NOMO-1 treated with DMSO at 0.1 percent for 48 hours (cell line): ENCODE results near the gene ACOT7.

Experiments used
- DNase-seq: peaks from one replicate; lab custom pipeline; 2025; ENCODE audit not compliant: unreplicated experiment; lab: John Stamatoyannopoulos, UW

ACOT7 gene

DNA sequence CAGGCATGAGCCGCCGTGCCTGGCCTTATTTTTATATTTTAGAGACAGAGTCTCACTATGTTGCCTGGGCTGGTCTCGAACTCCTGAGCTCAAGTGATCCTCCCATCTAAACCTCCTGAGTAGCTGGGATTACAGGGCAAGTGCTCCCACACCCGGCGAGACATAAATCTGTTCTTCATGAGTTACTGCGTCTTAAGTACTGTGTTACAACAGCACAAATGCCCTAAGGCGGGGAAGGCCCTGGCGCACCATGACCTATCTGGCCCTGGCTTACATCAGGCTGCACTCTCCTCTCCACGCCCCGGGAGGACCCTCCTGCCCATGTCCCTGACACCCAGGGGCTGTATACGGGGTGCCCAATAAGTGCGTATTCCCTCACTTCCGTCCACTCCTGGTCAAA lies 136.9 kb downstream of the ACOT7 start:
- no peak for DNase-seq

DNA sequence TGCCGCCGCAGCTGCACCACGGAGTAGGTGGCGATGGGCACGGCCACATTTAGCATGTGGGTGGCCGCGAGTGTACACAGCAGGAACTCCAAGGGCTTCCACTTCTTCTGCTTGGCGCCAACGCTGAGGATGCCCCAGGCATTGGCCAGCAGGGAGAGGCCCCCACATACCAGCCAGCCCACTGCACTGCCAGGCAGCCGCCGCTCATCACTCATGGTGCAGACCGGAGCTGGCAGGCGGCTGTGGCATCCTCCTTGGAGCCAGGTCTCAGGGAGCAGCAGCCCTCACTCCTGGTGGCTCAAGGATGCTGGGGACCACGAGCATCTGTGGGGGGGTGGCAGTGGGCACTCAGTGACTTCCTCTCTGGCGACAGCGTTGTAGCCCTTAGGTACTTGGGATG lies 138.9 kb downstream of the ACOT7 start:
- no peak for DNase-seq

DNA sequence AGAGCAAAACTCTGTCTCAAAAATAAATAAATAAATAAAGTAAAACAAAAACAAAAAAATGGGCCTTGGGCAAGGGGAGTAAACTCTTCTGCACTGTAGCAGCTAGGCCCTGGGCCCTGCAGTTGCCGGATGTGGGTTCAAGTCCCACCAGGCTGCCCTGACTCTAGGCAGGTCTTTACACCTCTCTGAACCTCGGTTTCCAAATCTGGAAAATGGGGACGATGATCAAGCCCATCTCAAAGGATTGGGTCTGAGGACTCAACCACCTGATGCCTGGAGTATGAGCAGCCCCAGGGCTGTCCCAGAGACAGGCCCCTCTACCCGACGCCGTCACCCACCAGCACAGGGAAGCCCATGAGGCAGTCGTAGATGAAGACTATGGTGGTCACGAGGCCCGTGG lies 140.2 kb downstream of the ACOT7 start:
- no peak for DNase-seq

DNA sequence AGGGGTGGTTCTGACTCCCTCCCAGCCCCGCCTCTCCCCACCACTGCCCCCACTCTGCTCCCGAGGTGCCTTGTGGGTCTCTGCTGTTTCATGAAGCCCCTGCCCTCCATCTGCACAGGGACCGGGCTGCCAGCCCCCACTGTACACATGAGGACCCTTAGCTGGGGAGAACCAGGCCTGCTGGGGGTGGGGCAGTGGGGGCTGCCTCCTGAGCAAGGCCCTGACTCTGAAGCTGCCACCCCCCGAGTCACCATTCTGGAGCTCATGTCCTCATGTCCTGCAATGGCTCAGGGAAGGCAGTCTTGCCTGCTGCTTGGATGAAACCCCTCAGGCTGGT lies 141.2 kb downstream of the ACOT7 start:
- DNase-seq = no peak

DNA sequence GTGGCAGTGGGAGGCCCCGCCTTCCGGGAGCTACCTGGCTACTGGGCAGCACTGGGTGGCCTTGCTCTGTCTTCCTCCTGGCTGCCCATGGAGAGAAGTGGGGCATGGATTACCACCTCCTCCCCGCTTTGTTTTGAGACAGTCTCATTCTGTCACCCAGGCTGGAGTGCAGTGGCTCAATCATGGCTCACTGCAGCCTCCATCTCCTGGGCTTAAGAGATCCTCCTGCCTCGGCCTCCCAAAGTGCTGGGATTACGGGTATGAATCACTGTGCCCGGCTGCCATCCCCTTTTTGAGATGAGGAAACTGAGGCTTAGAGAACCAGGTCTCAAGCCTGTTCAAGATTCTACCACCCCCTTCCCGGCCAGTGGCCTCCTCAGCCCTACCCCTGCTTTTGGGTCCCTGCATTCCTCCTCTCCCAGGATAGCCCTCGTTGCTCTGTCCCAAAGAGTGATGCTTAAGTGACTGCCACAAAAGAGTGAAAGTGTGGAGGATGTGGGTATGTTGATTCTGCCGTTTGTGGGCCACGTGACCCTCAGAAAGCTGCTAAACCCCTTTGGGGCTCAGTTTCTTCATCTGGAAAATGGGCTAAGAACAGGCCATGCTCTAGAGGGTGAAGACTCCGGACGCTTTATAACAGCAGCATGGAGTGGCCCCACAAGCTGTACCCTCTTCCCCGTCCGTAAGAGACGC lies 141.7 kb downstream of the ACOT7 start:
- no peak for DNase-seq

DNA sequence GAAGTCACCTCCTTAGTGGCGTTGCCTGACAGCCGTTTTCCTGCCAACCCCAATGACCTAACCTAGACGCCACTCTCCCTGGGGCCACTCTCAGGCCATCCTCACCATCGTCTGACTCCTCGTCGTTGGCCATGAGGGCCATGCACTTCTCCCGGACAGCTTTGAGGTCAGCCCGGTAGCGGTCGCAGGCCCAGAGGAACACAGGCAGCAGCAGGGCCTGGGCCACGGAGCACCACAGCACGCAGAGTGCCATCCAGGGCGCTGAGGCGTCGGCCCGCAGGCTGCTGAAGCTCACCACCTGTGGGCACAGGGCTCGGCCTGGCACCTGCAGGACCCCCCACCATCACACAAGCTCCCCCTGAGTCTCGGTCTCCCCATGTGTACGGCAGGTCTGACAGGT lies 142.3 kb downstream of the ACOT7 start:
- DNase-seq = no peak

DNA sequence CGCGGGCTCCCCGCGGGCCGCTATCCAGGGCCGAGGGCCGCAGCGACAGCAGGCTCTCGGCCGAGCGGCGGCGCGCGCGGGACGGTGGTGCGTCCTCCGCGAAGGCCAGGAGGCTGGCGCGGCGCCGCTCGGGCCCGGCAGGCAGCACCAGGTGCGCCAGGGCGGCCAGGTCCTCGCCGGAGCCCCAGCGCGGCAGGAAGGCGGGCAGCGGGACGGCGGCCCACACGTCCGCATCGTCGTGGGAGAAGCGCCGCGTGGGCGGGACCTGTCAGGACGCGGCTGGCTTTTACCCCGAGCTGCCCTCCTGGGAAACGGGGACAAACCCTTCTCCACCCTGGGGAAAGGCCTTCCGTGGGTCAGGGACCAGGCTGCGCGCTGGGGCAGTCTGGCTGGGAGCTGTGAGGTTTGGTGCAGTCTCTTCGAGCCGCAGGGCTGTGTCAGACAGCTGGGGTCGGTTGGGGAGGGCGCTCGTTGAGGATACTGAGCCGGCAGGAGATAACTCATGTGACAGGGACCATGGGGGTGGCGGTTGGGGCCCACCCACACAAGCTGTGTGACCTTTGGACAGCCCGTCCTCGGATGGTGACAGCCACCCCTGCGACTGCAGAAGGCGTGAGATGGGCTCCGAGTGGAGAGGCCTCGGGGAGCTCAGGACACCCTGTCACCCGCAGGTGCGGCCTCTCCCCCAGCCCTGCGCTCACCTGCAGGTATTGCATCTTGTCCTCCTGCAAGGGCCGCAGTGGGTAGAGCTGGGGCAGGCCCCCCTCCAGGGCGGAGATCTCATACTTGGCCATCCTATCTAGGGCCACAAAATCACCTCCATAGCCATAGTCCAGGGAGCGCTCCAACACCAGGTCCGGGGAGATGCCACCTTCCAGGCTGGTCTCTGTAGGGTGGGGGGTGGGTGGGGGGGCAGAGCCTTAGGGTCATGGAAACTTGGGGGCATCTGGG lies 143.6 kb downstream of the ACOT7 start:
- DNase-seq = no peak

DNA sequence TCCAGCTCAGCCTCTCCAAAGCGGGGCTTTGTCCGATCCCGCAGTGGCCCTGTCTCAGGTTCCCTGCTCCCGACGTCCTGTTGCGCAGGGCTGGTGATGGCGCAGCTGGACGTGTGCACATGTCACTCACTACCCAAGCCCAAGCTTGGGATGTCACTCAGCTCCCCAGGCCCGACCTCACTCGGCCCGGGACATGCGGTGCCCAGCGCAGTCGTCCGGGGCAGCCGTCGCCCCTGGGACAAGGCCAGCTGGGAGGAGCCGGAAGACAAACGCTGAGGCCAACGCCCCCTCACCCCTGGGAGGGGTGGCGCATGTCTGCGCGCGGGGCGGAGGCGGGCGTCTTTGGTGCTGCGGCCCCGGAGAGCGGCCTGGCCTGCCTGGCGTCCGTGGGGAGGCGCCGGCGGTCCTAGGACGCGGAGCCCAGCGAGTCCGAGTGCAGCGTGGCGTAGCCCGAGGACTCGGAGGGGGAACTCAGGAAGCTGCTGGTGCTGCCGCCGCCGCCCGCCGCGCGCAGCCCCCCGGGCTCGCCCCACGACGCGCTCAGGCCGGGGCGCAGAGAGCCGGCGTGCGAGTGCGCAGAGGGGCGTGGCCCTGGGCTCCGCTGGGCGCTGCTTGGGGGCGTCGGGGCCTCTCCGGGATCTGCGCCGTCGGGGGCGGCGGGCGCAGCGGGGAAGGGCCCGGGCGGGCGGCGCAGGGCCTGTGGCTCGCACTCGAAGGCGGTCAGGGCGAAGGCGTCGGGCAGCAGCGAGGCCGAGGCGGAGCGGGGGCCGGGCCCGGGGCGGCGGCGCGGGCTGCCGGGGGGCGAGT lies 144.4 kb downstream of the ACOT7 start:
- no peak for DNase-seq

DNA sequence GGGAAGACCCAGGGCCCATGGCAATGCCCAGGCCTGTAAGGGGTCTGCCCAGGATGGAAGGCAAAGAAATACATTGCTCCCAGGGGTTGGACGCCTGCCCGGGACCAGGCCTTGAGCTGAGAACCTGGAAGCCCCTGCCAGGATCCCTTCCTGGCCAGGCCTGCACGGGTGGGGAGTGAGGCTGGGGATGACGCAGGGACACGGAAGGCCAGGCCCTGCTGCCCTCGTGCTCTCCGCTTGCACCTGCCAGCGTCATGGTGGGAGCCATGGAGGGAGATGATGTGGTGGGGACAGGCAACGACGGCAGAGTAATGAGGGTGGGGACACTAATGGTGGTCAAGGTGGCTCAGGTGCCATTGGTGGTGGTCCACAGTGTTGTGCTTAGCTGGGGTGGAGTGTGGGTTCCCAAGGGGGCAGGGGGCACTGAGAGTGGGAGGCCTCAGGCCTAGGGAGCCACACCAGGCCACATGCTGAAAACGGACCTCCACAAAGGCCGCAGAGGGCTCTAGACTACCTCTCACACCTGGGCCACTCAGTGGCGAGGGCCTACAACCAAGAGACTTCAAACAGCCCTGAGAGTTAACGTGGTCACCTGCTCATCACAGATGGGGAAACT lies 145.3 kb downstream of the ACOT7 start:
- DNase-seq = no peak

DNA sequence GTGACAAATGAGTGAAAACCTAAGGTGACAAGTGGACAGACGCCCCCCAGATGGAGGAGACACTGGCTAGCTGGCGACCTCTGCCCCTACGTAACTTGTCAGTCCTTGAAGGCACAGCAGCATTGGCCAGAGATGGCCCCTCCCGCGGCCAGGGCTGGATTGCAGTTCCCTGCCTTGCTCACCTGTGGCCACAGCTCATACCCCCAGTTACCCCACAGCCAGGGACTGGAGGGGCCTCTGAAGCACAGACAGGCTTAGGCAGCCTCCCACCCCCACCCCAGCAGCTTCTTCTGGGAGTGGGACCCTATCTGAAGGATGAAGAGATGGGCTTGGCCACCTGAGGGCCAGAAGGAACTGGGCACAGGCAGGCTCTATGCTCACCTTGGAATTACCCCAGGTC lies 145.9 kb downstream of the ACOT7 start:
- DNase-seq = no peak

DNA sequence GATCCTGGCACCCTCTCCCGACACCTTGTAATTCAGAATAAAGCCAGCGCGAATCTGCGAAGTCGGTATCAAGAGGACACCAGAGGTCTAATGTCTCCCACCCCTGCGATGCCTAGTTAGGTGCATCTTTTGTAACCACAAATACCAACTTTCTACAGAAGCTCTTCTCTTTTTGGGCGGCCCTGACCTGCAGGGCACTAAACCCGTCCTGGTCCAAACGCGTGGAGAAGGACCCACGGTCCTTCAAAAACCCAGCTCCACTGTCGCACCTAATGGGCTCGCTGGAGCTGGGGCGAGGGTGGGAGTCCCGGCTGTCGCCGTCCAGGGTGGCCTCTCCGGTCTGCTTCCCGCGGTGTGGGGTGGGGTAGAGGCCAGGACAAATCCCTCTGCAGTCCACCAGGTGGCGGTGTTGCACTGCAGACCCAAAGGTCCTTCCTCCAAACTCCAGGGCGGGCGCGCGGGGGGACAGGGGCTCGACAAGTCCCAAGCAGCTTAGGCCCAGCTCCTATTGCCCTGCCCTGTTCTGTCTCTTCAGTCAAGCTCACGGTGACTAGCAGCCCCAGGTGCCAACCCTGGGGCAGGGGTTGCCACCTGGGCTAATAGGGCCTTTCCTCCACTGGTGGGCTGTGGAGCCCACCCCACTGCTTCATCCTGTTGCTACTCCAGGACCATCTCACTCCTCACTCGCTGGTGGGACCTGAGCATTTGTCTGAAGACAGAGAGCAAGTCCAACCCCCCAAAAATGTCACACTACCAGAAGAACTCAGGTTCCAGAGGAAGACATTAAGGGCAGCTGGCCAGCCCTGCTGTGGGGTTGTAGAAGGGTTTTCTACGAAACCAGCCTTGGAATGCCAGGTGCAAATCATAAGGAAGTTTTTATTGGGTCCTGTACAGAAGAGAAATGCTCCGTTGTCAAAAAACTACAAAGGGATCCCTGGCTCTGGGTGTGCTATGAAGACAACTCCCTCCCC lies 146.8 kb downstream of the ACOT7 start:
- DNase-seq = peak; percentile 57

DNA sequence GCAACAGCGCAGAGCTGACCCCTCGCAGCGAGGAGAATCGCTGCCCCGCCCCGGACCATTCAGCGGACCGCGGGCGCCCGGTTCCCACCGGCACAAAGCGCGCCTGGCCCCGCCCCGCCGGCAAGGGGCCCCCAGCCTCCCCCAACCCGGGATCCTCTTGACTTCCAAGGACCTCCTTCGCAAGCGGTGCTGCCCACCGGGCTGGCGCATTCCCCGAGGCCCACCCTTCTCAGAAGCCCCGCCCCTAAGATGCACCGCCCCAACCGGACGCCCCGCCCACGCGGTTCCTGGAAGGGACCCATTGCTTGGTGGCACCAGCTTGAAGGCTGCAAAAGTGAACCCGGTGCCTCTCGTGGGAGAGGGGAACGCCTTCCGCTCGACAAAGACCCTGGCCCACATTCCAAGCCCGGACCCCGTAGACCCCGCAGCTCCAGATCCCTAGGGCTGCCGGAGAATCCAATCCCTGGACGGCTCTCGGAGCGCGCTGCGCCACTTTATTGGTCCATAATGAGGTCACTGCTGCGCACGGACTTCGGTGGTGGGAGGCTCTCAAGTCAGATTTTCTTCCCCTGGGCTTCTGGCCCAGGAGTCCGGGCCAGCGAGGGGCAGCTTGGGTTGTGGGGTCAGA lies 147.6 kb downstream of the ACOT7 start:
- DNase-seq = no peak

DNA sequence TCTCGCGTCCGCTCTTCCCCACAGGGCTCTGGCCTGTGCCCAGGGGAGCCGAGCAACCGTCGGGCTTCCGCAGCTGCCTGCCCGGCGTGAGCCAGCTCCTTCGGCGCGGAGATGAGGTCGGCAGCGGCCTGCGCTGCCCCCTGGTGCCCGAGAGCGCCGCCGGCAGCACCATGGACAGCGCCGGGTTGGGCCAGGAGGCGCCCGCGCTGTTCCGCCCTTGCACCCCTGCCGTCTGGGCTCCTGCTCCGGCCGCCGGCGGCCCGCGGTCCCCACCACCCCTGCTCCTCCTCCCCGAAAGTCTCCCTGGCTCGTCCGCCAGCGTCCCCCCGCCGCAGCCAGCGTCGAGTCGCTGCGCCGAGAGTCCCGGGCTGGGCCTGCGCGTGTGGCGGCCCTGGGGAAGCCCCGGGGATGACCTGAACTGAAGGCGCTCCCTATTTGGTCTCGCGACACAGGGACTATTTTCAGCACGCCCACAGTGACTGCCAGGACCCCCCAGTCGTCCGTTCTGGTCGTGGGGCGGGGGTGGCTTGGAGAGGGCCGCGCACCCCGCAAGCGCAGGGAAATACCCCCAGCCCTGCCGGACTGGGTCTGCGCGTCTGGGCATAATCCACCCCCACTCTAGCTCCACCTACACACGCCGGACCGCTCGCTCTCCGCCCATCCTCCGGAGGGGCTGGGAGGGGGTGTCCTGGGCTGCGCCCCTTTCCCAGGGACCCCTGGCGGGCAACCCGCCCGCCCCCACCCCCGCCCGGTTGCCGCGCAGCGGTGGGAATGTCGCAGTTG lies 148.3 kb downstream of the ACOT7 start:
- peak; percentile 75 for DNase-seq

DNA sequence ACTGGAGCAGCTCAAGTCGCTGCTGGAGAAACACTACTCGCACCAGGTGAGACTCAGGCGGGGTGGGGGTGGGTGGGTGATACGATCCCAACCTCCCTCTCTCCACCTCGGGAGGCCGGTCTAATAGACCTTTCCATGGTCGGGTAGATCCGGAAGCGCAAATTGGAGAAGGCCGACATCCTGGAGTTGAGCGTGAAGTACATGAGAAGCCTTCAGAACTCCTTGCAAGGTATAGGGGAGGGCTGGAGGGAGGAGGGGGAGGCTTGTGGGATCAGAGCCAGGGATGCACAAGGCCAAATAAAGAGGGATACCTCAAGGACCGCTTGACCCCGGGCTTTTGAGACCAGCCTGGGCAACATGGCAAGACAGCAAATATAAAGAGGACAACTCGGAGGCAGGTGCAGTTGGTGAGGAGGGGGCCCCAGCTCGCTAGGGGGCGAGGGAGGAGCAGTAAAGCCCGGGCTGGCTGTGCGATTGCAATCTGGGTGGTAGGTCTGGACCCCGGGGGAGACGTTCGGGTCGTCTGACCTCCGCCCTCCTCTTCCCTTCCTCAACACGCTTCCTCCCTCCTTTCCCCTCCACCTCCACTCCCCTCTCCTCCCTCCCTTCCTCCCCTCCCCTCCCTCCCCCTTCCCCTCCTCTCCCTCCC lies 149.0 kb downstream of the ACOT7 start:
- DNase-seq = no peak

DNA sequence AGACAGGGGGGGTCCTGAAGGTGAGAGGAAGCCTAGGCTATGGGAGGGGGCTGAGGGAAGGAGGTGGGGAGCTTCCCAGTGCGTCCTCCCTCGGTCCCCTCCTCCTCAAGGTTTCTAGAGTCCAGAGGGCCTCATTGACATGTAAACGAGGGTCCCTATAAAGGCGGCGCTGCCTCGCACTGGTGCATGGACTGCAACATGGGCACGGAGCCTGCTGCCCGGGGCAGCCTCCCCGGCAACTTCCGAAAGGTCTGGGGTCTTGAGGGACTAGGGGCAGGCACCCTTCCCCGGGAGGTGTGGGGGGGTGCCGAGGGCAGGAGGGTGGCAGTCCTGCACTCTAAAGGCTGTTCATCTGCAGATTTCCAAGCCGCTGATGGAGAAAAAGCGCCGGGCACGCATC lies 149.6 kb downstream of the ACOT7 start, which contains the start of gene HES3:
Gene HES3 (plus strand): TSS at position 187 of the 400 bp plus-strand sequence. CDS start 187 bp downstream, at position 374.
- no peak for DNase-seq

DNA sequence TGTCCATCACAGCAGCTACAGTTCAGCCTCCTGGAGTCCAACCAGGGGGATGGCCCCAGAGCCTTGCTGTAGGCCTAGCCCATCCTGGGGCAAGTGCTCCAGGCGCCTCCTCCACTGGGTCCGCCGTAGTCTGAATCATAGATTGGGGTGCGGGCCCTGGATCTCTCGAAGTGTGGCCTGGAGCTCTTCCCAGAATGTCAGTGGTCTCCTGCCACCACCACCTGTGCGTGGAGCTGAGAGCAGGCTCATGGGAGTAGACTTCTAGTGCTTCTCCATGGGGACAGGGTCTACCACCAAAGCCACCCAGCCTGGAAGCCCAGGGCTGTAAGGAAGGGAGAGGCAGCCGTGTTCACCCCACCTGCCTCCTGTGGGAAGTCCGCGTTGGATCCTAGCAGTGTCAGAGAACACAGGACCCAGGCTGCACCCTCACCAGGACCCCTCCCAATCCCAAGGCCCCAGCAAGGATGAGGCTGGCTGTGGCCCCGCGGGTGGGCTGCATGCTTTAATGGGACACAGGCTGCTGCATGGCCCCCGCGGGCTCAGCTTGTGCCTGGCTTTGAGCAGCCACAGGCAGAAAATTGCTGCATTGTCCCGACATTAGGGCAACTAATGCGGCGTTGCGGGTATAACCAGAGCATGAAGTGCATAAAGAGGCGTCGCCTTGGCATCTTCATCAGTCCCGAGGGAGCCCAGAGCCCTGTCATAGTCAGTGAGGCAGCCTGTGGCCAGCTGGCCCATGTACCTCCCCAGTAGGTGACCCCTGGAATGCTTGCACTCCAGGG lies 150.3 kb downstream of the ACOT7 start:
- no peak for DNase-seq
